Peyer's patch (tissue), 4 donors: ENCODE measurements around the gene LITAFD. TPM values are rescaled to one million over a fixed set of nuclear protein-coding genes. Genes with fewer than 3 reads are reported as not detected.

Experiments
- DNase-seq, 3 donors: peaks; one replicate each; pipeline ENCODE4 v3.0.0-alpha.2; 2017 to 2019
- H3K27ac ChIP-seq, 4 donors: fragments of 200-600 bp; sonication (generic); one replicate each; pipeline ENCODE4 v1.5.1; 2016 to 2019
- H3K27me3 ChIP-seq, 2 donors: fragments of 200-600 bp; sonication (generic); one replicate each; pipeline ENCODE4 v1.5.1; 2019
- H3K36me3 ChIP-seq, 3 donors: fragments of 200-600 bp; sonication (generic); one replicate each; pipeline ENCODE4 v1.5.1; 2016 to 2019
- H3K4me1 ChIP-seq, 4 donors: fragments of 200-600 bp; sonication (generic); one replicate each; pipeline ENCODE4 v1.5.1; 2016 to 2019
- H3K4me3 ChIP-seq, 4 donors: fragments of 200-600 bp; sonication (generic); 1 replicate in 3 of 4; 2 replicates in 1 of 4; pipeline ENCODE4 v1.5.1; 2016 to 2019; ENCODE audit warnings: mild to moderate bottlenecking in 1 of 4
- H3K9me3 ChIP-seq, 4 donors: fragments of 200-600 bp; sonication (generic); one replicate each; pipeline ENCODE4 v1.5.1; 2016 to 2019; ENCODE audit warnings: mild to moderate bottlenecking in 1 of 4
- CTCF ChIP-seq, 6 experiments: fragments of 450-650 bp in 4 of 6; fragments of 200-600 bp in 2 of 6; sonication (generic) in 1 of 6; IDR thresholded peaks; one replicate each; pipeline ENCODE4 v1.5.1; 2017 to 2019; ENCODE audit warnings: antibody characterized with exemption in 6 of 6, mild to moderate bottlenecking in 3 of 6, moderate library complexity in 1 of 6
- POLR2A ChIP-seq, 2 donors: fragments of 450-650 bp; IDR thresholded peaks; one replicate each; pipeline ENCODE4 v1.5.1; 2017; ENCODE audit warnings: antibody characterized with exemption in 2 of 2, mild to moderate bottlenecking in 2 of 2, moderate library complexity in 2 of 2
- total RNA-seq, 4 donors: library from RNA; depleted of rRNA; stranded (reverse); fragments of >200 nt; gene quantifications; one replicate each; pipeline ENCODE4 v1.1.0, GENCODE V29; 2016

The LITAFD gene
- total RNA-seq, 4 donors from 2014 or later: not detected

- H3K4me1 ChIP-seq: peaks cover 3 to 62% (median 9%) of the 10 kb centered on the region in 4 donors
- peak overlapping the region in 3 of 4 donors; percentile 5 to 74 (median 71) for H3K27ac ChIP-seq
- H3K36me3 ChIP-seq: peaks cover 0 to 5% (median 0%) of the 10 kb centered on the region in 3 donors
- no peak overlapping the region for H3K4me3 ChIP-seq
- peak in 2 of 3 donors; percentile 73 to 85 for DNase-seq
- no peaks in the 10 kb centered on the region for H3K9me3 ChIP-seq
- no peaks in the 10 kb centered on the region for H3K27me3 ChIP-seq
- TF ChIP-seq POLR2A (IDR thresholded peaks at IDR 0.05) (no peak), CTCF (IDR thresholded peaks at IDR 0.05) (peak in 3 of 6 experiments; percentile 26 to 37 (median 26))
Measured at GRCh38 chr16:8863594-8864424, 18.3 kb upstream of the LITAFD start.

- Histone ChIP-seq H3K36me3 (no peaks in the 10 kb centered on the region), H3K27ac (peak overlapping the region in 3 of 4 donors; percentile 5 to 74 (median 71)), H3K4me3 (no peak overlapping the region), H3K9me3 (no peaks in the 10 kb centered on the region), H3K27me3 (no peaks in the 10 kb centered on the region), H3K4me1 (peaks cover 3 to 65% (median 9%) of the 10 kb centered on the region in 4 donors)
- no peak for DNase-seq
- TF ChIP-seq POLR2A (IDR thresholded peaks at IDR 0.05): no peak
- no peak for TF ChIP-seq CTCF (IDR thresholded peaks at IDR 0.05)
Measured at GRCh38 chr16:8864480-8865110, 17.6 kb upstream of the LITAFD start.

- TF ChIP-seq POLR2A (IDR thresholded peaks at IDR 0.05) (no peak), CTCF (IDR thresholded peaks at IDR 0.05) (no peak)
- no peak for DNase-seq
- peaks cover 3 to 66% (median 9%) of the 10 kb centered on the region in 4 donors for H3K4me1 ChIP-seq
- H3K27ac ChIP-seq: peak overlapping the region in 2 of 4 donors; percentile 74 to 95
- no peaks in the 10 kb centered on the region for H3K36me3 ChIP-seq
- no peaks in the 10 kb centered on the region for H3K27me3 ChIP-seq
- H3K4me3 ChIP-seq: no peak overlapping the region
- no peaks in the 10 kb centered on the region for H3K9me3 ChIP-seq
Measured at GRCh38 chr16:8865145-8865882, 16.8 kb upstream of the LITAFD start.

- DNase-seq: no peak
- Histone ChIP-seq H3K27ac (peak overlapping the region; percentile 81 to 95 (median 88)), H3K4me1 (peaks cover 3 to 66% (median 9%) of the 10 kb centered on the region in 4 donors), H3K27me3 (no peaks in the 10 kb centered on the region), H3K36me3 (no peaks in the 10 kb centered on the region), H3K9me3 (no peaks in the 10 kb centered on the region), H3K4me3 (peak overlapping the region; percentile 65 to 73 (median 70))
- no peak for TF ChIP-seq CTCF (IDR thresholded peaks at IDR 0.05)
- TF ChIP-seq POLR2A (IDR thresholded peaks at IDR 0.05): peak in 1 of 2 donors; percentile 10
Measured at GRCh38 chr16:8866118-8866883, 15.8 kb upstream of the LITAFD start.

GRCh38 chr16:8866884-8867215, 15.3 kb upstream of the LITAFD start:
- Histone ChIP-seq H3K4me3 (peak overlapping the region; percentile 65 to 73 (median 70)), H3K4me1 (peaks cover 3 to 62% (median 9%) of the 10 kb centered on the region in 4 donors), H3K36me3 (no peaks in the 10 kb centered on the region), H3K9me3 (no peaks in the 10 kb centered on the region), H3K27me3 (no peaks in the 10 kb centered on the region), H3K27ac (peak overlapping the region; percentile 81 to 95 (median 88))
- DNase-seq: no peak
- TF ChIP-seq CTCF (IDR thresholded peaks at IDR 0.05) (no peak), POLR2A (IDR thresholded peaks at IDR 0.05) (no peak)
